KMS-11 (cell line): ENCODE data around the gene HDAC4.
A peak's percentile ranks its signal among the peaks of the same experiment; 100 is the strongest.

Experiments
- H2AFZ ChIP-seq: fragments of 200-600 bp; sonication (generic); 2 replicates; pipeline ENCODE4 v1.6.1; 2016; ENCODE audit warnings: antibody characterized with exemption, mixed run types, low read depth
- H3K27ac ChIP-seq: fragments of 200-600 bp; sonication (generic); 2 replicates; pipeline ENCODE4 v1.6.1; 2016; ENCODE audit warnings: mild to moderate bottlenecking, mixed run types
- H3K27me3 ChIP-seq: fragments of 200-600 bp; sonication (generic); 2 replicates; pipeline ENCODE4 v1.6.1; 2017; ENCODE audit warnings: mild to moderate bottlenecking, low read depth, mixed run types, moderate library complexity; ENCODE audit not compliant: insufficient read depth
- H3K36me3 ChIP-seq: fragments of 200-600 bp; sonication (generic); 2 replicates; pipeline ENCODE4 v1.6.1; 2017; ENCODE audit warnings: mild to moderate bottlenecking, mixed run types; ENCODE audit not compliant: insufficient read depth
- H3K4me1 ChIP-seq: fragments of 200-600 bp; sonication (generic); 2 replicates; pipeline ENCODE4 v1.6.1; 2016; ENCODE audit warnings: mild to moderate bottlenecking, low read depth, mixed run types; ENCODE audit not compliant: poor library complexity, severe bottlenecking
- H3K4me2 ChIP-seq: fragments of 200-600 bp; sonication (generic); 2 replicates; pipeline ENCODE4 v1.7.0; 2016; ENCODE audit warnings: mild to moderate bottlenecking, mixed run types
- H3K4me3 ChIP-seq: fragments of 200-600 bp; sonication (generic); IDR thresholded peaks from 2 replicates; pipeline ENCODE4 v1.6.1; 2017; ENCODE audit warnings: low read depth, low read length, mixed read lengths; ENCODE audit not compliant: insufficient read depth
- H3K79me2 ChIP-seq: fragments of 200-600 bp; sonication (generic); 2 replicates; pipeline ENCODE4 v1.6.1; 2016; ENCODE audit warnings: low read depth, mixed run types; ENCODE audit not compliant: insufficient read depth
- H3K9ac ChIP-seq: fragments of 200-600 bp; sonication (generic); 2 replicates; pipeline ENCODE4 v1.6.1; 2016; ENCODE audit warnings: mild to moderate bottlenecking, mixed run types
- H4K20me1 ChIP-seq: fragments of 200-600 bp; sonication (generic); 2 replicates; pipeline ENCODE4 v1.6.1; 2016; ENCODE audit warnings: mild to moderate bottlenecking, mixed run types; ENCODE audit not compliant: insufficient read depth
- TF ChIP-seq, protein P1 (sequence below): fragments of 200-600 bp; sonication (generic); conservative IDR thresholded peaks from 2 replicates; pipeline ENCODE4 v1.6.1; 2017; ENCODE audit warnings: low read depth, mild to moderate bottlenecking, antibody characterized with exemption, low read length, moderate library complexity, mixed read lengths

HDAC4 gene

DNA sequence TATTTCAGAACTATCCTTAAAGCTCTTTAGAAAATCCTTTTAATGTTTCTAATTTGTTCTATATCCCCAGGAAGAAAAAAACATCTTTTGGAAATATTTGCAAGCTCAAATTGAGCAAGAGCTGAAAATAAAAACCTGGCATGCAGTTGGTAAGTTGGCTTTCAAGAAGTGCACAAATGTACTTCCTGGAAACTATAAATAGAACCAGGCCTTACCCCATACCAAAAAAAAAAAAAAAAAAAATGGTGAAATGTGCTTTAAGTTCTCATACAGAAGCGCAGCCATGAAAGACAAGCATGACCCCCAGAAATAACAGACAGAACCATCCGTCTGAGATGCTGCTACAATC lies 178.5 kb downstream of the HDAC4 start:
- no peak overlapping the region for H2AFZ ChIP-seq
- peaks cover 17% of the 10 kb centered on the region for H3K4me1 ChIP-seq
- H3K27me3 ChIP-seq = no peaks in the 10 kb centered on the region
- H3K4me3 ChIP-seq = no peak overlapping the region
- no peak overlapping the region for H3K9ac ChIP-seq
- H4K20me1 ChIP-seq = no peaks in the 10 kb centered on the region
- peaks cover 25% of the 10 kb centered on the region; the same call in 1 of the 2 replicates for H3K79me2 ChIP-seq
- TF ChIP-seq, protein P1, sequence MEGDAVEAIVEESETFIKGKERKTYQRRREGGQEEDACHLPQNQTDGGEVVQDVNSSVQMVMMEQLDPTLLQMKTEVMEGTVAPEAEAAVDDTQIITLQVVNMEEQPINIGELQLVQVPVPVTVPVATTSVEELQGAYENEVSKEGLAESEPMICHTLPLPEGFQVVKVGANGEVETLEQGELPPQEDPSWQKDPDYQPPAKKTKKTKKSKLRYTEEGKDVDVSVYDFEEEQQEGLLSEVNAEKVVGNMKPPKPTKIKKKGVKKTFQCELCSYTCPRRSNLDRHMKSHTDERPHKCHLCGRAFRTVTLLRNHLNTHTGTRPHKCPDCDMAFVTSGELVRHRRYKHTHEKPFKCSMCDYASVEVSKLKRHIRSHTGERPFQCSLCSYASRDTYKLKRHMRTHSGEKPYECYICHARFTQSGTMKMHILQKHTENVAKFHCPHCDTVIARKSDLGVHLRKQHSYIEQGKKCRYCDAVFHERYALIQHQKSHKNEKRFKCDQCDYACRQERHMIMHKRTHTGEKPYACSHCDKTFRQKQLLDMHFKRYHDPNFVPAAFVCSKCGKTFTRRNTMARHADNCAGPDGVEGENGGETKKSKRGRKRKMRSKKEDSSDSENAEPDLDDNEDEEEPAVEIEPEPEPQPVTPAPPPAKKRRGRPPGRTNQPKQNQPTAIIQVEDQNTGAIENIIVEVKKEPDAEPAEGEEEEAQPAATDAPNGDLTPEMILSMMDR = no peak
- H3K36me3 ChIP-seq = no peaks in the 10 kb centered on the region
- peak overlapping the region; percentile 45; the same call in 1 of the 2 replicates for H3K4me2 ChIP-seq
- H3K27ac ChIP-seq = no peak overlapping the region

- Histone ChIP-seq H3K4me1 (peaks cover 21% of the 10 kb centered on the region), H3K79me2 (peaks cover 28% of the 10 kb centered on the region; the same call in 1 of the 2 replicates), H3K4me2 (no peak overlapping the region), H3K27ac (no peak overlapping the region), H4K20me1 (no peaks in the 10 kb centered on the region), H3K36me3 (no peaks in the 10 kb centered on the region), H3K27me3 (no peaks in the 10 kb centered on the region), H2AFZ (no peak overlapping the region), H3K9ac (no peak overlapping the region), H3K4me3 (no peak overlapping the region)
- TF ChIP-seq, protein P1 = no peak
Measured at GRCh38 chr2:239220981-239221396, 179.8 kb downstream of the HDAC4 start.

DNA sequence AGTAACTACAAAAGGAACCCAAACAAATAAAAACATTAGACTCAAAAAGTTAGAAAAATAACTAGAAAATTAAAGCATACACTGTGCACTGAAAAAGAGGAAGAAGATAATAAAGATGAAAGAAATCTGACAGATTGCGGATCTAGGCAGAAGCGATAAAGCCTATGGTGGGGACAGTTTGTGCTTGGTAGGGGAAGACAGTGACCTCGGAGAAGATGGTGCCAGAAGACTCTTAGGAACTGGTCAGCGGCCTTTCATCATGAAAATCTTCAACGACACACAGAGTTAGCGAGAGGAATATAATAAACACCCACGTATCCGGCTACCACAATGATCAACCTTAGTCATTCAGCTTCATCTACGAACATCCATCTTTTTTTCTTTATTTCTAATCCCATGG lies 180.5 kb downstream of the HDAC4 start:
- H3K4me1 ChIP-seq = peaks cover 21% of the 10 kb centered on the region
- H3K27ac ChIP-seq = no peak overlapping the region
- peaks cover 28% of the 10 kb centered on the region; the same call in 1 of the 2 replicates for H3K79me2 ChIP-seq
- H3K4me3 ChIP-seq = no peak overlapping the region
- H3K36me3 ChIP-seq = no peaks in the 10 kb centered on the region
- H3K4me2 ChIP-seq = no peak overlapping the region
- TF ChIP-seq, protein P1 = no peak
- H2AFZ ChIP-seq = no peak overlapping the region
- H3K27me3 ChIP-seq = no peaks in the 10 kb centered on the region
- no peaks in the 10 kb centered on the region for H4K20me1 ChIP-seq
- no peak overlapping the region for H3K9ac ChIP-seq

GRCh38 chr2:239216614-239217273 lies 184.1 kb downstream of the HDAC4 start:
- Histone ChIP-seq H3K4me2 (no peak overlapping the region), H3K9ac (no peak overlapping the region), H3K4me1 (peaks cover 7% of the 10 kb centered on the region), H3K27ac (no peak overlapping the region), H2AFZ (no peak overlapping the region), H3K27me3 (no peaks in the 10 kb centered on the region), H3K4me3 (no peak overlapping the region), H3K36me3 (no peaks in the 10 kb centered on the region), H4K20me1 (no peaks in the 10 kb centered on the region), H3K79me2 (peaks cover 26% of the 10 kb centered on the region; the same call in 1 of the 2 replicates)
- TF ChIP-seq, protein P1 = no peak
